GM12878 (cell line): ENCODE data around the gene EPHB2.

Experiments
- E2F8 ChIP-seq: fragments of 450-650 bp; IDR thresholded peaks from 2 replicates; pipeline ENCODE4 v1.6.1; 2018; ENCODE audit warnings: mild to moderate bottlenecking, low read depth, moderate library complexity; ENCODE audit not compliant: partially characterized antibody
- JUND ChIP-seq: IDR thresholded peaks from 2 replicates; pipeline ENCODE4 v1.6.1; 2012; ENCODE audit warnings: low read depth, mild to moderate bottlenecking, low read length, improper control_type of control experiment, moderate library complexity
- LARP7 ChIP-seq: fragments of 450-650 bp; IDR thresholded peaks from 2 replicates; pipeline ENCODE4 v1.6.1; 2017; ENCODE audit warnings: mild to moderate bottlenecking
- RCOR1 ChIP-seq: conservative IDR thresholded peaks from 2 replicates; pipeline ENCODE4 v1.6.1; 2012; ENCODE audit warnings: low read depth, low read length, improper control_type of control experiment
- RFX5 ChIP-seq: IDR thresholded peaks from 2 replicates; pipeline ENCODE4 v1.6.1; 2011; ENCODE audit warnings: low read depth, low read length, improper control_type of control experiment
- SP1 ChIP-seq: IDR thresholded peaks from one replicate; pipeline ENCODE4 v1.6.1; 2011; ENCODE audit warnings: low read depth, low read length
- TF ChIP-seq, protein P1 (sequence below), 3 experiments: IDR thresholded peaks in 2 of 3; conservative IDR thresholded peaks in 1 of 3; 2 replicates each; pipeline ENCODE4 v1.5.1; 2011; ENCODE audit warnings: low read depth in 3 of 3, low read length in 3 of 3, mild to moderate bottlenecking in 3 of 3, control low read depth in 2 of 3, moderate library complexity in 2 of 3, inconsistent platforms in 1 of 3, mixed read lengths in 1 of 3; ENCODE audit not compliant: control insufficient read depth in 2 of 3, insufficient read depth in 1 of 3; ENCODE audit errors: extremely low read depth in 1 of 3

DNA sequence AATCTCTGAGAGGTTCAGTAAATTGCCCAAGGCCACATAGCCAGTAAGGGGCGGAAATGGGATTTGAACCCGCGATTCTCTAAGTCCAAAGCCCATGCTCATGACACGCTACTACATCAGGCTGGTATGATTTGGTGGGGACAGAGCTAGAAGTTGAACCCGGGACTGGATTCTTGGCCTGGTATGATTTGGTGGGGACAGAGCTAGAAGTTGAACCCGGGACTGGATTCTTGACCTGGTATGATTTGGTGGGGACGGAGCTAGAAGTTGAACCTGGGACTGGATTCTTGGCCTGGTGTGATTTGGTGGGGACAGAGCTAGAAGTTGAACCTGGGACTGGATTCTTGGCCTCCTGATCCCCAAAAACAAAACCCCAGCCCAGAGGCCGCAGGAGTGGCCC is 23.0 kb downstream of the EPHB2 start:
- no peak for TF ChIP-seq RFX5
- TF ChIP-seq SP1: no peak
- no peak for TF ChIP-seq LARP7
- no peak for TF ChIP-seq E2F8
- TF ChIP-seq, protein P1, sequence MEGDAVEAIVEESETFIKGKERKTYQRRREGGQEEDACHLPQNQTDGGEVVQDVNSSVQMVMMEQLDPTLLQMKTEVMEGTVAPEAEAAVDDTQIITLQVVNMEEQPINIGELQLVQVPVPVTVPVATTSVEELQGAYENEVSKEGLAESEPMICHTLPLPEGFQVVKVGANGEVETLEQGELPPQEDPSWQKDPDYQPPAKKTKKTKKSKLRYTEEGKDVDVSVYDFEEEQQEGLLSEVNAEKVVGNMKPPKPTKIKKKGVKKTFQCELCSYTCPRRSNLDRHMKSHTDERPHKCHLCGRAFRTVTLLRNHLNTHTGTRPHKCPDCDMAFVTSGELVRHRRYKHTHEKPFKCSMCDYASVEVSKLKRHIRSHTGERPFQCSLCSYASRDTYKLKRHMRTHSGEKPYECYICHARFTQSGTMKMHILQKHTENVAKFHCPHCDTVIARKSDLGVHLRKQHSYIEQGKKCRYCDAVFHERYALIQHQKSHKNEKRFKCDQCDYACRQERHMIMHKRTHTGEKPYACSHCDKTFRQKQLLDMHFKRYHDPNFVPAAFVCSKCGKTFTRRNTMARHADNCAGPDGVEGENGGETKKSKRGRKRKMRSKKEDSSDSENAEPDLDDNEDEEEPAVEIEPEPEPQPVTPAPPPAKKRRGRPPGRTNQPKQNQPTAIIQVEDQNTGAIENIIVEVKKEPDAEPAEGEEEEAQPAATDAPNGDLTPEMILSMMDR (IDR thresholded peaks at IDR 0.05 in 2 of 3, conservative IDR thresholded peaks at IDR 0.05 in 1 of 3; ENCODE audit: control insufficient read depth in 2 of 3, extremely low read depth in 1 of 3, insufficient read depth in 1 of 3, low read depth in 3 of 3, low read length in 3 of 3): no peak
- no peak for TF ChIP-seq JUND
- no peak for TF ChIP-seq RCOR1
